ENCODE results near the gene EVI5.

EVI5 gene

DNA sequence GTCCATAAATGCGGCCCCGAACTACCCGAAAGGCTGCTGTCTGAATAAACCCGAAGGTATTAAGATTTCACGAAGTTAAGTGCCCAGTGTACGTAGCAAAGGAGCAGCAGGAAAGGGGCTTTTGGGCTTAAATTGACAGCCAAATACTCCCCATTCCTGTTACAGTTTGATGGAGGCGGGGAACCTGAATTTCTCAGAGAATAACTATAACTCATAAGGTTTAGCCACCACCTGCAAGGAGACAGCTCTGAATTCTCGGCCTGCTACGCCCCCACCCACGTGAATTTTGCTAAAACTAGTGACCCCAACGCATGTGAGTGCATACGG is 303.3 kb downstream of the EVI5 start:
- DNase-seq, result no peak

GRCh38 chr1:92480813-92481598 is 303.9 kb downstream of the EVI5 start:
- DNase-seq, result no peak

GRCh38 chr1:92480200-92480812 is 304.6 kb downstream of the EVI5 start:
- no peak for DNase-seq

GRCh38 chr1:92479587-92479986 is 305.3 kb downstream of the EVI5 start:
- no peak for DNase-seq

GRCh38 chr1:92478393-92478792 is 306.5 kb downstream of the EVI5 start:
- no peak for DNase-seq

- no peak for DNase-seq
Measured at GRCh38 chr1:92476071-92476631, 308.8 kb downstream of the EVI5 start.

GRCh38 chr1:92475029-92475428 is 309.9 kb downstream of the EVI5 start:
- DNase-seq, result no peak

DNA sequence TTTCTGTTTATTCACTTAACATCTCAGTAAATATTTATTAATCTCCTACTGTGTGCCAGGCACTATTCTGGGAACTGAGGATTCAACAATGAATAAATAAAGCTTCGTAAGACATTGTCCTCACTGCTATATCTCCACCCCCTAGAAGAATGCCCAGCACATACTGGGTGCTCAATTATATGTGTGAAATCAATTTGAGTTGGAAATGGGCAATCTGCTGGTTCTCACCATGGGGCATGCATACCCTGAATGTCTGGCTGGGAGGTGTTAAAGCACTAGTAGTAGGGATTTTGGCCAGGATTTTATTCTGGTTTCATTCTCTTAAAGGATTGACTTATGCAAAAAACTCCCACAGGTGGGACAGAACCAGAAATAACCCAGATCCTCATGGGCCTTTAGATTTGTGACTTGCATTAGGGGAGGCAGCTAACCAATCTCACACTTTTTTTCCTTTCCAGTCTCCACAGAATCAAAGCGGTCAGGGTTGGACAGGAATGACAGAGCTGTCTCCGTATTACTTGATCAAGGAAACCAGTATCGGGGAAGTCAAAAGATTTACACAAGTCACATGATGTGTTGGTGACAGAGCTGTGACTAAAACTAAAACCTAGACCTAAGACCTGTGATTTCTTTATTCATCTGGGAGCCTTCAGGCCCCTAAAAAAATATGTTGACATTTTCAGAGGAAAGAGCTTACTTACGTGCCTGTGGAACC is 311.0 kb downstream of the EVI5 start:
- no peak for DNase-seq

DNA sequence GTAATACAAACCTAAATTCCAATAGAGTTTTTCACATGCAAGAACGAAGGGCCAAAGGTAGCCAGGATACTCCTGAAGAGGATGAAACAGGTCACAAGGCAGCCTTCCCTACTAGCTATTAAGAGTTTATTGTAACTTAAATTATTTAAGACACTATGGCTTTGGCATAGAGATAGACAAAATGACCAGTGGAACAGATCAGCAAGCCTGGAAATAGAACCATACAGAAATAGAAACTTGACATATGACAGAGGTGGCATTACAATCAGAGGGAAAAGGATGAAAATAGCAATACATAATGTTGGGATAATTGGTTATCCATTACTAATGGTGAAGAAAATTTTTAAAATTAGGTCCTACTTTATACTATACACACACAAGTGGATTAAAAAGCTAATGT is 314.7 kb downstream of the EVI5 start:
- no peak for DNase-seq

GRCh38 chr1:92466683-92467352 is 318.1 kb downstream of the EVI5 start:
- no peak for DNase-seq

DNA sequence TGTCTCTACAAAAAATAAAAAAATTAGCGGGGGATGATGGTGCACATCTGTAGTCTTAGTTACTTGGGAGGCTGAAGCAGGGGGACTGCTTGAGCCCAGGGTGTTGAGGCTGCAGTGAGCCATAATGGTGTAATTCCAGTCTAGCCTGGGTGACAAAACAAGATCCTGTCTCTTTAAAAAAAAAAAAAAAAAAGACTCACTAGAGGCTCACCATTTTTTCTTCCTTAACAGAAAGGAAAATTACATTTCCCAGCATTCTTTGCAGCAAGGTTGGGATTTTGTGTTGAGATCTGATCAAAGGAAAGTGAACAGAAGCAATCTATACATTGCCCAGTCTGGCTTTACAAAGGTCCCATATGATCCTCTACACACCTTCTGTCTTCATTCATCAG is 319.7 kb downstream of the EVI5 start:
- DNase-seq, result no peak

GRCh38 chr1:92464588-92465255 is 320.2 kb downstream of the EVI5 start:
- no peak for DNase-seq

DNA sequence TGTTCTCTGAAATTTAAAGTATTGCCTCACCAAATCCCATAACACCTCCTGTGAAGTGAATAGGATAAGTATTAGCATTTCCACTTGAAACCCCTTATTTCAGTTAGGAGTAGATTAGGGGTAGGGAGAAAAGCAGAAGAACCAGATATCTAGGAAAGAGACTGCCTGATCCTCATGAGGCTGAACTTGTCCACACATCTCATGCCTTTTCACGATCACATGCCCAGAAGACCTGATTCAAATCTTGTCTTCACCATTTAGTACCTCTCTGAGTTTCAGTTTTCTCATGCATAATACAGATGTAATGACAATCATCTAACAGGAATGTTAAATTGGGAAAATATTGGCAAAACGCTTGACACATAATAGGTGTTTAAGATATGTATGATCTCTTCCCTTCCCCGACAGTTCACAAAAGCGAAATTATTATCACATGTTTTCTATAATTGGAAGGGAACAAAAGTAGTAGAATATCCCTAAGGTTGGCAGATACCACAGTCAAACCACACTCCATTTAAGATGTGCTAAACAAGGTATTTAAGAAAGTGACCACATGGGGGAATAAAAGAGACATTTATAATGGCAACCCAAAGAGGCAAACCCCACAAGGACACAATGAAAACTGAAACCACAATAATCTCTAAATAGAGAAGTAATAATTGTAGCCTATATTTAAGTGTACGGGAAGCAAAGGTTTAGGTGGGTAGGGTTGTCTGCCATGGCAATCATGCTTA is 323.4 kb downstream of the EVI5 start:
- no peak for DNase-seq

DNA sequence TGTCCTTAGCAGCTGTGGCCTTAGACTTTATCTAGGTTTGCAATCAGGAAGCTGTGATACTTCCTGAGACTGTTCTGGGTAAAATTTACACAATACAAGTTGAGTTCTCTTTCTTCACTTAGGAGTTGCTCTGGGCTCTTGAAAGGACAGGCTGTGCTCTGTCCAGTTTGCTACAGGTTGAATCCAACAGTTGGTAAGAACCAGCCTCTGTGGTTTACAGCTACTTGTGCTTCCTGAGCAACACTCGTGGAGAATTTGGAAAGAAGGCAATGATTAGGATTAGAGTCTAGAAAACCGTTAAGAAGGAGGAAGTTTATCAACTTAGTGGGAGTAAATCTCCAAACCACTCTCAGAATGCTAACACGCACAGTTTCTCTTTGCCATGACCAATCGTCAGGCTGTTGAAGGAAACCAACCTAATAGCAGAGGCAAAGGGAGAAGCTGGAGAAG is 325.0 kb downstream of the EVI5 start:
- DNase-seq, result no peak

Data from NCI-H774 (cell line).